ENCODE measurements around the gene SCT. TPM values are rescaled to one million over a fixed set of nuclear protein-coding genes. Genes with fewer than 3 reads are reported as not detected.

SCT gene
- total RNA-seq, 1 experiment from 2014 or later, result not detected

DNA sequence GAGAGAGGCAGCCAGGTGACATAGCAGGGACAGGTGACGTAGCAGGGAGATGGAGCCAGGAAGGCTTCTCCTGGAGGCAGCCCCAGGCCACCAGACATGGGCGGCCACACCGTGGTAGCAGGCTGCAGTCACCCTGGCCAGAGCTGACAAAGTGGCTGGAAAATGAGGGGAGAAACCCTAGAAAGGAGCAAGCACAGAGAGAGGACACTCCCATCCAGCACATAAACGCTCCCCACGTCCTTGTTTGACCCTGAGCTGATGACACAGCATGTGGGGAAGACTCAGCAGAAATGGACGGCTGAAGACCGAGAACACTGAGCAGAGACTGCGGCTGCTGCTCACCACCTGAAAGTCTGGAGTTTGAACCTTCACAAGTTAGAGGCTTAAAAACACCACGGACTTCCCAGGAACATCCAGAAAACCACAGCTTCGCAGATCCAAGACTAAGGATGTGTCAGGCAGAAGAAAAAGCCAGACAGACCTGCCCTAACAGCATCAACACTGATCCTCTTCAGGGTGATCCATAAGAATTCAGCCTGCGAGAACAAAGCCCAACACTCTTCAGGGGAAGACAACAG lies 38.8 kb upstream of the SCT start:
- H3K4me3 ChIP-seq (ENCODE audit: low read depth in 2 of 2, low read length in 2 of 2), result no peak overlapping the region
- H3K27me3 ChIP-seq (ENCODE audit: control insufficient read depth, insufficient read depth, low read length), result no peaks in the 10 kb centered on the region
- H3K4me1 ChIP-seq (ENCODE audit: control insufficient read depth, insufficient read depth, low read length), result no peaks in the 10 kb centered on the region
- TF ChIP-seq TCF7L2 (IDR thresholded peaks at IDR 0.05; ENCODE audit: low read depth, low read length), result no peak
- TF ChIP-seq, protein P1, sequence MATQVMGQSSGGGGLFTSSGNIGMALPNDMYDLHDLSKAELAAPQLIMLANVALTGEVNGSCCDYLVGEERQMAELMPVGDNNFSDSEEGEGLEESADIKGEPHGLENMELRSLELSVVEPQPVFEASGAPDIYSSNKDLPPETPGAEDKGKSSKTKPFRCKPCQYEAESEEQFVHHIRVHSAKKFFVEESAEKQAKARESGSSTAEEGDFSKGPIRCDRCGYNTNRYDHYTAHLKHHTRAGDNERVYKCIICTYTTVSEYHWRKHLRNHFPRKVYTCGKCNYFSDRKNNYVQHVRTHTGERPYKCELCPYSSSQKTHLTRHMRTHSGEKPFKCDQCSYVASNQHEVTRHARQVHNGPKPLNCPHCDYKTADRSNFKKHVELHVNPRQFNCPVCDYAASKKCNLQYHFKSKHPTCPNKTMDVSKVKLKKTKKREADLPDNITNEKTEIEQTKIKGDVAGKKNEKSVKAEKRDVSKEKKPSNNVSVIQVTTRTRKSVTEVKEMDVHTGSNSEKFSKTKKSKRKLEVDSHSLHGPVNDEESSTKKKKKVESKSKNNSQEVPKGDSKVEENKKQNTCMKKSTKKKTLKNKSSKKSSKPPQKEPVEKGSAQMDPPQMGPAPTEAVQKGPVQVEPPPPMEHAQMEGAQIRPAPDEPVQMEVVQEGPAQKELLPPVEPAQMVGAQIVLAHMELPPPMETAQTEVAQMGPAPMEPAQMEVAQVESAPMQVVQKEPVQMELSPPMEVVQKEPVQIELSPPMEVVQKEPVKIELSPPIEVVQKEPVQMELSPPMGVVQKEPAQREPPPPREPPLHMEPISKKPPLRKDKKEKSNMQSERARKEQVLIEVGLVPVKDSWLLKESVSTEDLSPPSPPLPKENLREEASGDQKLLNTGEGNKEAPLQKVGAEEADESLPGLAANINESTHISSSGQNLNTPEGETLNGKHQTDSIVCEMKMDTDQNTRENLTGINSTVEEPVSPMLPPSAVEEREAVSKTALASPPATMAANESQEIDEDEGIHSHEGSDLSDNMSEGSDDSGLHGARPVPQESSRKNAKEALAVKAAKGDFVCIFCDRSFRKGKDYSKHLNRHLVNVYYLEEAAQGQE (IDR thresholded peaks at IDR 0.05; ENCODE audit: insufficient read depth in 1 of 2, low read depth in 2 of 2, low read length in 1 of 2), result no peak
- TF ChIP-seq POLR2AphosphoS5 (IDR thresholded peaks at IDR 0.05; ENCODE audit: low read depth, low read length), result no peak
- TF ChIP-seq, protein P2, sequence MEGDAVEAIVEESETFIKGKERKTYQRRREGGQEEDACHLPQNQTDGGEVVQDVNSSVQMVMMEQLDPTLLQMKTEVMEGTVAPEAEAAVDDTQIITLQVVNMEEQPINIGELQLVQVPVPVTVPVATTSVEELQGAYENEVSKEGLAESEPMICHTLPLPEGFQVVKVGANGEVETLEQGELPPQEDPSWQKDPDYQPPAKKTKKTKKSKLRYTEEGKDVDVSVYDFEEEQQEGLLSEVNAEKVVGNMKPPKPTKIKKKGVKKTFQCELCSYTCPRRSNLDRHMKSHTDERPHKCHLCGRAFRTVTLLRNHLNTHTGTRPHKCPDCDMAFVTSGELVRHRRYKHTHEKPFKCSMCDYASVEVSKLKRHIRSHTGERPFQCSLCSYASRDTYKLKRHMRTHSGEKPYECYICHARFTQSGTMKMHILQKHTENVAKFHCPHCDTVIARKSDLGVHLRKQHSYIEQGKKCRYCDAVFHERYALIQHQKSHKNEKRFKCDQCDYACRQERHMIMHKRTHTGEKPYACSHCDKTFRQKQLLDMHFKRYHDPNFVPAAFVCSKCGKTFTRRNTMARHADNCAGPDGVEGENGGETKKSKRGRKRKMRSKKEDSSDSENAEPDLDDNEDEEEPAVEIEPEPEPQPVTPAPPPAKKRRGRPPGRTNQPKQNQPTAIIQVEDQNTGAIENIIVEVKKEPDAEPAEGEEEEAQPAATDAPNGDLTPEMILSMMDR (IDR thresholded peaks at IDR 0.05), result no peak
- TF ChIP-seq SIN3A (IDR thresholded peaks at IDR 0.05; ENCODE audit: borderline replicate concordance, insufficient read depth, low read depth, low read length), result no peak
- ChIA-PET POLR2A (no interaction called here), CTCF (no interaction called here)
- ATAC-seq, result no peak
- no peaks in the 10 kb centered on the region for H3K9me3 ChIP-seq (ENCODE audit: control insufficient read depth, insufficient read depth, low read depth, low read length)
- no peak for DNase-seq (ENCODE audit: low read depth, low spot score)
- no TSS peak for BruUV-seq (replicated peaks)
- in situ Hi-C loops (cut with HindIII; ENCODE audit: low pct_unique_long_range_greater_than_20kb, low sequenced_read_pairs), result no loop called here
- intact Hi-C loops (cut with micrococcal nuclease; ENCODE audit: unreplicated experiment), result no loop called here
- H3K36me3 ChIP-seq (ENCODE audit: control insufficient read depth, insufficient read depth, low read length), result no peaks in the 10 kb centered on the region
- no peak overlapping the region for H3K27ac ChIP-seq (ENCODE audit: low read length)

DNA sequence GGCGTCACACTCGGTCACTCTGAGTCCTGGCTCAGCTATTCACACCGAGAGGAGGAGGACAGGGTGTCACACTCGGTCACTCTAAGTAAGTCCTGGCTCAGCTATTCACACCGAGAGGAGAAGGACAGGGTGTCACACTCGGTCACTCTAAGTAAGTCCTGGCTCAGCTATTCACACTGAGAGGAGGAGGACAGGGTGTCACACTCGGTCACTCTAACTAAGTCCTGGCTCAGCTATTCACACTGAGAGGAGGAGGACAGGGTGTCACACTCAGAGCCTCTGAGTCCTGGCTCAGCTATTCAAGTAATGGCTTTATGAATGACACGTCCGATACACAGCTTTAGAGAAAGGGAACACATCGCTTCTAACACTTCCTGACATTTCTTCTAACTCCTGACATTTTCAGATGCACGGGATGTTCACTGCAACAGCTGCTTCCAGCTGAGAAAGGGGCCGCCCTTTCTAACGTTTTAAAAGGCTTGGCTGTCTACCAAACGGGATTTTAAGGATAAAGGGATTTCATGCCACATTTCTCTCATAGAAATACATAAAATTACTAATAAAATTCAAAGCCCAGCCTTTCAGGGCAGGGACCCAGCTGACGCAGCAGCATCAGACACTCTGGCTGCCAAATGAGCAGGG lies 38.2 kb upstream of the SCT start:
- Histone ChIP-seq H3K36me3 (ENCODE audit: control insufficient read depth, insufficient read depth, low read length) (no peaks in the 10 kb centered on the region; the same call in 1 of the 2 replicates), H3K4me3 (ENCODE audit: low read depth in 2 of 2, low read length in 2 of 2) (no peak overlapping the region), H3K4me1 (ENCODE audit: control insufficient read depth, insufficient read depth, low read length) (no peaks in the 10 kb centered on the region), H3K27ac (ENCODE audit: low read length) (no peak overlapping the region), H3K27me3 (ENCODE audit: control insufficient read depth, insufficient read depth, low read length) (no peaks in the 10 kb centered on the region), H3K9me3 (ENCODE audit: control insufficient read depth, insufficient read depth, low read depth, low read length) (no peaks in the 10 kb centered on the region)
- CTCF ChIA-PET, result interaction anchor here (0.7 kb wide), 2 partner anchors 16 to 19 kb away, joined by 3 to 4 read pairs; no protein-coding TSS in a partner anchor
- DNase-seq (ENCODE audit: low read depth, low spot score) (no peak), ATAC-seq (no peak)
- intact Hi-C loops (cut with micrococcal nuclease; ENCODE audit: unreplicated experiment) (no loop called here), in situ Hi-C loops (cut with HindIII; ENCODE audit: low pct_unique_long_range_greater_than_20kb, low sequenced_read_pairs) (no loop called here)
- POLR2A ChIA-PET, result no interaction called here
- no TSS peak for BruUV-seq (replicated peaks)
- TF ChIP-seq POLR2AphosphoS5 (IDR thresholded peaks at IDR 0.05; ENCODE audit: low read depth, low read length) (no peak), SIN3A (IDR thresholded peaks at IDR 0.05; ENCODE audit: borderline replicate concordance, insufficient read depth, low read depth, low read length) (no peak), TCF7L2 (IDR thresholded peaks at IDR 0.05; ENCODE audit: low read depth, low read length) (no peak)
- TF ChIP-seq, protein P2 (IDR thresholded peaks at IDR 0.05), result no peak
- TF ChIP-seq, protein P1 (IDR thresholded peaks at IDR 0.05; ENCODE audit: insufficient read depth in 1 of 2, low read depth in 2 of 2, low read length in 1 of 2), result no peak

All from Panc1 (cell line).